Mucosa of rectum (tissue), 2 donors: ENCODE measurements around the gene FRMD6.

Experiments
- H3K27ac ChIP-seq, 2 donors: one replicate each; pipeline ENCODE4 v1.7.0; 2013; ENCODE audit warnings: inconsistent platforms in 2 of 2, low read depth in 2 of 2, low read length in 2 of 2
- H3K27me3 ChIP-seq, 2 donors: one replicate each; pipeline ENCODE4 v1.7.0; 2013; ENCODE audit warnings: low read length in 2 of 2; ENCODE audit not compliant: control insufficient read depth in 2 of 2, insufficient read depth in 2 of 2
- H3K36me3 ChIP-seq, 2 donors: one replicate each; pipeline ENCODE4 v1.7.0; 2013; ENCODE audit warnings: low read length in 2 of 2; ENCODE audit not compliant: control insufficient read depth in 2 of 2, insufficient read depth in 2 of 2
- H3K4me1 ChIP-seq, 2 donors: one replicate each; pipeline ENCODE4 v1.7.0; 2013; ENCODE audit warnings: low read length in 2 of 2, mild to moderate bottlenecking in 1 of 2; ENCODE audit not compliant: control insufficient read depth in 2 of 2, insufficient read depth in 2 of 2
- H3K4me3 ChIP-seq, 2 donors: one replicate each; pipeline ENCODE4 v1.7.0; 2013; ENCODE audit warnings: low read length in 2 of 2
- H3K9ac ChIP-seq, 2 donors: one replicate each; pipeline ENCODE4 v1.7.0; 2013; ENCODE audit warnings: low read length in 2 of 2, low read depth in 1 of 2, mild to moderate bottlenecking in 1 of 2
- H3K9me3 ChIP-seq, 2 donors: one replicate each; pipeline ENCODE4 v1.7.0; 2013; ENCODE audit warnings: low read length in 2 of 2; ENCODE audit not compliant: control insufficient read depth in 2 of 2
- donor health status: healthy.
- donor health status: Normal muscosa, but diverticular disease.

Gene FRMD6

DNA sequence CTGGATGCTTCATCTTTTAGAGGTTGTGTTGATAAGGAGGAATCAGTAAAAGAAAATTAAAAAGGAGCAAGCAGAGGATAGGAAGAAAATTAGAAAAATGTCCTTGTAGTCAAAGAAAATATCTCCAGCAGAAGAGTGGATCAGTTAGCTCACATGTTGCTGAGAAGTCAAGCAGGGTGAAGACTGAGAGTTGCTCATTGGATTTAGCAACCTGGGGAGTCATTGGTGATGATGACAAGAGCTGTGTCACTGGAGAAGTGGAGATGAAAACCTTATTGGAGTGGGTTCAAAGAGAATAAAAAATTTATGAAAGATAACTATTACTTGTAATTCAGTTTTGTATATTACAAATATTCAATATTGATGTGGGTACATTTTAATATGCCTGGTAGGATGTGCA, 9.8 kb downstream of the FRMD6 start:
- H3K27ac ChIP-seq = no peak overlapping the region
- H3K9me3 ChIP-seq = no peaks in the 10 kb centered on the region
- no peaks in the 10 kb centered on the region for H3K36me3 ChIP-seq
- no peak overlapping the region for H3K9ac ChIP-seq
- H3K4me1 ChIP-seq = peaks cover 0 to 3% of the 10 kb centered on the region in 2 donors
- H3K27me3 ChIP-seq = no peaks in the 10 kb centered on the region
- H3K4me3 ChIP-seq = no peak overlapping the region

DNA sequence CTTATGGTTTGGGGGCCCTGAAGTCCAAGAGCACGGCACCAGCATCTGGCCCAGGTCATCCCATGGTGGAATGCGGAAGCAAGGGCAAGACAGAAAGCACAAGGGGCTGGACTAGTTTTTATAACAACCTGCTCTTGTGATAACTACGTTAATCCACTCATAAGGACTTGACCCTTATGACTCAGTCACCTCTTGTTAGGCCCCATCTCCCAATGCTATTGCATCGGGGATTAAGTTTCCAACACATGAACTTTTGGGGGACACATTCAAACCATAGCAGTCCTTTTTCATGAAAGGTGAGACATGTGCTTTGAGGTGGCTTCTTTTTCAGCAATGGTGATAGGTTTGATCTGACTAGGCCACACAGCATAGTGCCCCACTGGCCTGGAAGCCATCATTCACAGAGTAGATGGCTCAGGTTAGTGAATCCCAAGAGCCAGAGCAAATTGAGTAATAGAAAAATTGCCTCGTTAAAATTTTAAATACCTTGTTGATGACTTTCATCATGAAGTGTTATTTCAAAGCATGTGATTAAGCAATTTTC, 12.1 kb downstream of the FRMD6 start:
- no peaks in the 10 kb centered on the region for H3K9me3 ChIP-seq
- no peaks in the 10 kb centered on the region for H3K36me3 ChIP-seq
- no peak overlapping the region for H3K9ac ChIP-seq
- H3K4me1 ChIP-seq = no peaks in the 10 kb centered on the region
- H3K27me3 ChIP-seq = no peaks in the 10 kb centered on the region
- no peak overlapping the region for H3K27ac ChIP-seq
- H3K4me3 ChIP-seq = no peak overlapping the region

DNA sequence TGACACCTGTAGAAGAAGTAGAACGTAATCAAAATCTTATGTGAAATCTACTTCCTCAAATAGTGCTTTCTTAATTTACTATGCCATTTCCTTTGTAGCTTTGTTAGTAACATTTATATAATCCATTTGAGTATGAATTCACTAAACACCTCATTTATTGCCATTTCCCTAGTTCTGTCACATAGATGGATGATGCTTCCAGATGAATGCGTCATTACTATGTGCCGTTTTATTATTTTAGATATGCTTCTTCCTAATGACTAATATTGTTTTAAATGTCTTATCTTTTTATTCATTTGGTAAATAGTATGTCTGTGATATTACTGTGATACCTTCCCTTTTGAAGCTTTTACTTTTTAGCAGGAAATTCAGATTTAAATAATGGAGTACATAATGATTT, 14.4 kb downstream of the FRMD6 start:
- Histone ChIP-seq H3K36me3 (no peaks in the 10 kb centered on the region), H3K27me3 (no peaks in the 10 kb centered on the region), H3K4me3 (no peak overlapping the region), H3K9me3 (no peaks in the 10 kb centered on the region), H3K4me1 (no peaks in the 10 kb centered on the region), H3K27ac (no peak overlapping the region), H3K9ac (no peak overlapping the region)

DNA sequence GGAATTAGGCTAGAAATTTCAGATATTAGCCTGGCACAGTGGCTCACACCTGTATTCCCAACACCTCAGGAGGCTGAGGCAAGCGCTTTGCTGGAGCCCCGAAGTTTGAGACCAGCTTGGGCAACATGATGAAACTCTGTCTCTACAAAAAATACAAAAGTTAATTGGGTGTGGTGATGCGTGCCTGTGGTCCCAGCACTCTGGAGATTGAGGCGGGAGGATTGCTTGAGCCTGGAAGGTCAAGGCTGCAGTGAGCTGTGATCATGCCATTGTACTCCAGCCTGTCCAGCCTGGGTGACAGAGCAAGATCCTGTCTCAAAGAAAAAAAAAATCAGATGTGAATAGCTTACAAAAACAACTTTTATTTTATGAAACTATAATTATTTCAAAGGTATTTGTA, 15.1 kb downstream of the FRMD6 start:
- Histone ChIP-seq H3K9me3 (no peaks in the 10 kb centered on the region), H3K4me3 (no peak overlapping the region), H3K36me3 (no peaks in the 10 kb centered on the region), H3K4me1 (no peaks in the 10 kb centered on the region), H3K9ac (no peak overlapping the region), H3K27ac (no peak overlapping the region), H3K27me3 (no peaks in the 10 kb centered on the region)

DNA sequence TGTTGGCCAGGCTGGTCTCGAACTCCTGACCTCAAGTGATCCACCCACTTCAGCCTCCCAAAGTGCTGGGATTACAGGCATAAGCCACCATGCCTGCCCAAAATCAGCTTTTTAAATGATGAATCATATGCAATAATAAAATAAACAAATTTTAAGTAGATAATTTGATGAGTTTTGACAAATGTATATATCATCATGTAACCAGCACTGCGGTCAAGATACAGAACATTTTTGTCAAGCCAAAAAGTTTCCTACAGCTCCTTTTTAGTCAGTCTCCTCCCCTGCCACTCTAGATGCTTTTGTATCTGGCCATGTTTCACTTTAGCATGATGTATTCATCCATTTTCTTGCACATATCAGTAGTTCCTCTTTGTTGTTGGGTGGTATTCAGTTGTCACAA, 17.2 kb downstream of the FRMD6 start:
- no peak overlapping the region for H3K27ac ChIP-seq
- H3K27me3 ChIP-seq = no peaks in the 10 kb centered on the region
- no peak overlapping the region for H3K9ac ChIP-seq
- no peaks in the 10 kb centered on the region for H3K9me3 ChIP-seq
- no peaks in the 10 kb centered on the region for H3K4me1 ChIP-seq
- H3K36me3 ChIP-seq = no peaks in the 10 kb centered on the region
- H3K4me3 ChIP-seq = no peak overlapping the region

DNA sequence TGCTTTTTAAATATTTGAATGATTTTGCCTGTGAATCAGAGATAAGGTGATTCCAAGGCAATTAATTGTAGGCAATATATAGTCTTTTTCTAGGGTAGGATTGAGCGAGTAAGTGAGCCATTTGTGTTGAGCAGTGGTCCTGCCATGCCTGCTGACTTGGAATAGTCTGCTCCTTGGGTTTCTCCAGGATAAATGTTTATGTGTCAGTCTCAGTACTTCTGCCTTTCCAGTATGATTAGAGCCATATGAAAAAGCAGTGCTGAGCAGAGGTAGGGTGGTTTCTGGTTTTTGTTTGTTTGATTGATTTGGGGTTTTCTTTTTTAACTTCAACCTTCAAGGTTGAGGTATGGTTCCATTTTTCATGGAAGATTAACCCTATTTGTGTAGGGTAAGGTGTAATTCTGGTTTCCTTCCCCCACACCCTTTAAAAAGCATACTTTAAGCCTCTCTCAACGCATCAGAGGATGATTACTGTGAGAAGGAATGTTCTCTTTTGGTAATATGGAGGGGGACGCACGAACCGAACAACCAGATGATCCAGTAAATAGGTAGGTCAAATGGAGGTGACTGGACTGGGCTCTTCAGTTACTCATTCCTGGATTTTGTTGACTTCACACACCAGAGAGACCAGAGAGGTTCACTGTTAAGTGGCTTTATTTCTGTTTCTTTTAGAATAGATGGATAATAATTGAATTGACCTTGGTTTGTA, 22.7 kb downstream of the FRMD6 start:
- Histone ChIP-seq H3K36me3 (no peaks in the 10 kb centered on the region), H3K27ac (no peak overlapping the region), H3K4me1 (no peaks in the 10 kb centered on the region), H3K9ac (no peak overlapping the region), H3K27me3 (no peaks in the 10 kb centered on the region), H3K4me3 (no peak overlapping the region), H3K9me3 (no peaks in the 10 kb centered on the region)

DNA sequence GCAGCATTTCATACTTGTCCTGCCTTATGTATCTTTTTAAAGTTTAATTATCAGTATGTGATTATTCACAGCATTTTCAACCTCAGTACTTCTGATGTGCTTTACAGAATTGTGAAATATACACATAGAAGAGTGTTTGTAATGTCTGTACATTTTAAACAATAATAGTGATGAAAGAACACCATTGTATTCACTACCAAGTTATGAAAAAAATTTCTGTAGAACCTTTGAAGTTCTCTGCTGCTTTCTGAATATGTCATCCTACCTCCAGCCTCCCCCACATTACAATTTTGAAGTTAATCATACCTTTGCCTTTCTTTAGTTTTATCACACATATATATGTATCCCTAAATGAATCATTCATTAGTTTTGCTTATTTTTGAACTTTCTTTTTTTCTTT, 24.8 kb downstream of the FRMD6 start:
- no peaks in the 10 kb centered on the region for H3K36me3 ChIP-seq
- H3K9ac ChIP-seq = no peak overlapping the region
- H3K27me3 ChIP-seq = no peaks in the 10 kb centered on the region
- no peak overlapping the region for H3K27ac ChIP-seq
- no peak overlapping the region for H3K4me3 ChIP-seq
- peaks cover 0 to 3% of the 10 kb centered on the region in 2 donors for H3K4me1 ChIP-seq
- no peaks in the 10 kb centered on the region for H3K9me3 ChIP-seq

DNA sequence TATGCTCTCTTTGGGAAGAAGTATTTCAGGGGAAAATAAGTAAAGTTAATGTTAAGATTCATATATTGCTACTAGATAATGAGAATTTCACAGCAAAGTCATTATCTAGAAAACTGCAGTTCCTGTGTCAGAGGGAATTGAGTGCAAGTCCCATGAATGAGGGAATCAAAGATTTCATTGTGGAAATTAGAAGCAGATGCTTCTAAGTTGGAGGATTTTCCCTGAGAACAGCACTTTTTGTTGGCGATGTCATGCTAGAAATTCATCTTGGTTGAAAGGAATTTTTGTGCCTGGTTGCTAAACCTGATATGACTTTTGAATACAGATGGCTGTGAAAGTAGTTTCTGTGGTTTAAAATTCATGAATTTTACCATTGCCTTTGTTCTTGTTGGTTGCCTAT, 25.6 kb downstream of the FRMD6 start:
- Histone ChIP-seq H3K4me1 (peaks cover 0 to 3% of the 10 kb centered on the region in 2 donors), H3K9me3 (no peaks in the 10 kb centered on the region), H3K27me3 (no peaks in the 10 kb centered on the region), H3K36me3 (no peaks in the 10 kb centered on the region), H3K27ac (no peak overlapping the region), H3K9ac (no peak overlapping the region), H3K4me3 (no peak overlapping the region)

DNA sequence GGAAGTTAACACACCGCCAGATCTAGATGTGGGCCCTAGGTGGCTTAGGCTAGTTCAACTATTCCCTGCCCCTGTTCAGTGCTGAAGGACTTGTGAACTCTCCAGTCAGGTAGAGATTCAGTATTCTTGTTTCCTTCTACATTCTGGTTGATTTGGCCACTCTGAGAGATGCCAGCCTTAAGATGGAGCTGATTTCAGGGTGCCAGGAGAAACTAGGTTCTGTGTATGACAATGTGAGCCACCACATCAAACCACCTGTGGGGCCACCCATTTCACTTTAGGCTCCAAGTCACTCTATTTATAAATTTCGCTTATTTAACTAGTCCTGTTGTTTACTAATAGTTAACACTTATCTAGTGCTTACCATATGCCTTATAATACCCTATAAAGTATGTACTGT, 26.0 kb downstream of the FRMD6 start:
- no peak overlapping the region for H3K27ac ChIP-seq
- no peak overlapping the region for H3K9ac ChIP-seq
- H3K9me3 ChIP-seq = no peaks in the 10 kb centered on the region
- H3K4me1 ChIP-seq = peaks cover 0 to 3% of the 10 kb centered on the region in 2 donors
- H3K36me3 ChIP-seq = no peaks in the 10 kb centered on the region
- no peak overlapping the region for H3K4me3 ChIP-seq
- no peaks in the 10 kb centered on the region for H3K27me3 ChIP-seq

DNA sequence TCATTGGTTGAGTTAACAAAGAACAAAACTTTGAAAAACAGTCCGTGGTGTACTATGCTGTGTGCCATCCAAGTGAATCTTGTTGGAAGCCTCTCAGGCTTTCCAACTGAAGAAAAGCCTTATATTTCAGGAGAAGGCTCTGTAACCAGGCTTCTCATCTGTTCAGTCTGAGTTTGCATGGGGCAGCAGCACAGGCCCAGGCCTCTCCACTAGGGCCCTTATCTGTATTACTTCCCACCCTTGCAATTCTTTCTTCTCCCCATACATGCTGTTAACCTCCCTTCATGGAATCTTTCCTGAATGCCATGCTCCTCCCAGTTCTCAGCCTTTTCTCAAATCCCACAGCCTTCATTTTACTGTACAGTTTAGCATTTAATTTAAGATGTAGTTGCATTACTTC, 28.3 kb downstream of the FRMD6 start:
- no peaks in the 10 kb centered on the region for H3K36me3 ChIP-seq
- no peak overlapping the region for H3K4me3 ChIP-seq
- peaks cover 0 to 3% of the 10 kb centered on the region in 2 donors for H3K4me1 ChIP-seq
- no peak overlapping the region for H3K9ac ChIP-seq
- no peaks in the 10 kb centered on the region for H3K9me3 ChIP-seq
- no peak overlapping the region for H3K27ac ChIP-seq
- H3K27me3 ChIP-seq = no peaks in the 10 kb centered on the region
